Muscle layer of colon (tissue), 2 donors: ENCODE results near the gene GNPTAB.

Experiments
- H3K27ac ChIP-seq: one replicate; pipeline ENCODE4 v1.7.0; 2013; ENCODE audit warnings: low read depth, mild to moderate bottlenecking, low read length, moderate library complexity
- H3K27me3 ChIP-seq, 2 donors: one replicate each; pipeline ENCODE4 v1.7.0; 2013; ENCODE audit warnings: low read length in 2 of 2, mild to moderate bottlenecking in 2 of 2; ENCODE audit not compliant: insufficient read depth in 2 of 2, control insufficient read depth in 1 of 2
- H3K36me3 ChIP-seq: one replicate; pipeline ENCODE4 v1.7.0; 2013; ENCODE audit warnings: mild to moderate bottlenecking, low read length; ENCODE audit not compliant: insufficient read depth
- H3K4me1 ChIP-seq: one replicate; pipeline ENCODE4 v1.7.0; 2013; ENCODE audit warnings: mild to moderate bottlenecking, low read length; ENCODE audit not compliant: insufficient read depth
- H3K4me3 ChIP-seq, 2 donors: one replicate each; pipeline ENCODE4 v1.7.0; 2013; ENCODE audit warnings: low read length in 2 of 2, low read depth in 1 of 2, mild to moderate bottlenecking in 1 of 2, moderate library complexity in 1 of 2
- H3K9ac ChIP-seq: one replicate; pipeline ENCODE4 v1.7.0; 2013; ENCODE audit warnings: low read length
- H3K9me3 ChIP-seq: one replicate; pipeline ENCODE4 v1.7.0; 2013; ENCODE audit warnings: mild to moderate bottlenecking, low read length
- donor health status: abdominal sarcoma.
- donor health status: Adenocarcinoma of cecum.

GNPTAB gene

DNA sequence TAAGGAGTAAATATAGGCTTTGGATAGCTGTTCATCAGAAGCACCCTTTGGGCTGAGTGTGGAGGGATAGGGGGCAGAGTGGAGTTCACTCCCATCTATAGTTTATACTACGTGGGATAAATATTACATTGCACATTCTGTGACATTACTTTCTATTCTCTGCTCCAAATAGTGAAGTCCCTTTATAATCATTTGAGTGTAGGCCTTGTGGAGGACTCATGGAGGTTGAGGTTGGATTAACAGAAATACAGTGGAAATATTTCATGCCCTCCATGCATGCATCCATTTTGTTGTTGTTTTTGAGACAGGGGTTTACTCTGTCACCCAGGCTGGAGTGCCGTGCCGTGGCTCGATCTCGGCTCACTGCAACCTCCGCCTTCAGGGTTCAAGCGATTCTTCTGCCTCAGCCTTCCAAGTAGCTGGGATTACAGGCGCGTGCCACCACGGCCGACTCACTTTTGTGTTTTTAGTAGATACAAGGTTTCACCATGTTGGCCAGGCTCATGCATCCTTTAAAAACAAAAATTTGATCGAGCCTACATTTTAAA, 131.9 kb downstream of the GNPTAB start:
- H3K9ac ChIP-seq = peak overlapping the region; percentile 79

DNA sequence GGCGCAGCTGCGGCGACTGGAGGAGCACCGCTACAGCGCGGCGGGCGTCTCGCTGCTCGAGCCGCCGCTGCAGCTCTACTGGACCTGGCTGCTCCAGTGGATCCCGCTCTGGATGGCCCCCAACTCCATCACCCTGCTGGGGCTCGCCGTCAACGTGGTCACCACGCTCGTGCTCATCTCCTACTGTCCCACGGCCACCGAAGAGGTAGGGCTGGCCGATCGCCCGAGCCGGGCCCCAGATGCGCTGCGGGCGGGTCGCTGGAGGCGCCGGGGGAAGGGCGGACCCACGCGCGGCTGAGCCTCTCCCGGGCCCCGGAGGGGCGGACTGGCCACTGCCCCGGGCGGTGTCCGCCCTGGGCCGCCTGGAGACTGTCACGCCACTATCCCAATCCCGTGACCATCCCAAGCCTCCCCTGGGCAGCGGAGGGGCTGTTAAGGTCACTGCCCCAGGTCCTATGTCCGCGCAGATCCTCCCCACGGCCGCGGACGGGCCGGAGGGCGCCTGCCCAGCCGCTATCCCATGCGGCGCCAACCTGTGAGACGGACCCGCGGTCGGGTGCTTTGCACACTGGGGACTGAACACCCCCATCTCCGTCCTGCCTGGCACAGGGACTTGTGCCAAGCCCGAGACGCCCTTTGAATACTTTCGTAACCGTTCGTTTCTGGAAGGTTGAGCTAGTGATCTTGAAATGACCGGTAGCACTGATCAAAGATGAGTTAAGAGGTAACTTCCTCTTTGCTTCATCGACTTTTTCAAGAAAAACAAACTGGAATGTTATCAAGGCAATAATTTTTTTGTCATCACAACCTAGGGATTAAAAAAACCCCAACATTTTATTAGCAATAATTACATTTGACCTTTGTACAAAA, 132.6 kb downstream of the GNPTAB start:
- Histone ChIP-seq H3K4me1 (peaks cover 26% of the 10 kb centered on the region), H3K27me3 (no peaks in the 10 kb centered on the region), H3K9ac (peak overlapping the region; percentile 79), H3K27ac (peak overlapping the region; percentile 88), H3K9me3 (no peaks in the 10 kb centered on the region), H3K36me3 (no peaks in the 10 kb centered on the region), H3K4me3 (peak overlapping the region; percentile 90 to 92)

More for the DNA sequence above, 131.9 kb downstream of the GNPTAB start:
- Histone ChIP-seq H3K36me3 (no peaks in the 10 kb centered on the region), H3K27ac (peak overlapping the region; percentile 88), H3K27me3 (no peaks in the 10 kb centered on the region), H3K4me1 (peaks cover 26% of the 10 kb centered on the region), H3K9me3 (no peaks in the 10 kb centered on the region), H3K4me3 (peak overlapping the region; percentile 90 to 92)

DNA sequence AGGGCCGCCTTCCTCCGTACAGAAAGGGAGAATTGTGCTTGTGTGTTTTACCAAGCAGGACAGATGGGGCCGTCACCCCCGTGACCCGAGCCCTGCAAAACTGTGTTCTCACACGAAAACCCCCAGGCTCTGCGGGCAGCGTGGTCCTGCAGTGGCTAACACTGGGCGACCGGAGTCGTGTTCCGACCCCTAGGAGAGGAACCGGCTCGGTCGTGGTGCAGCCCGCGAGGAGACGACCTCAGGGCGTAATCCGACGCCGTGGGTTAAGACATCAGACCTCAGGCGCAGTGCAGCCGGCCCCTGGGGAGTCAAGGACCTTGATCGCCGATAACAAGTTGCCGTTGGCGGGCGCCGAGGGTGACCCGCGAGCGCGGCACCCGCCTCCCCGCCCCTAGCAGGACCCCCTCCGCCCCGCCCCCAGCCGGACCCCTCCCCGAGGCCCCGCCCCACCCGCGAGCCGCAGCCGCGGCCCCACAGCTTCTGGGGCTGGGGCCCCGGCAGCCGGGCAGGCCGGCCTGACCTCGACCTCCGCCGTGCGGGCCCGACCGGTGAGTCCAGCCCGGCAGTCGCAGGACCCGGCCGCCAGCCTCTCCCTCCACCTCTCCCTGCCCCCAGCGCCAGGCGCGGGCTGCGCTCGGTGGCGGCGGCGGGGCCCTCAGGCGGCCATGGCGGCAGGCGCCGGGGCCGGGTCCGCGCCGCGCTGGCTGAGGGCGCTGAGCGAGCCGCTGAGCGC, 133.4 kb downstream of the GNPTAB start, which contains the start of gene CHPT1:
Gene CHPT1 (plus strand): TSS at position 444 of the 733 bp plus-strand sequence. CDS start 222 bp downstream, at position 666.
- peak within 1 kb of the TSS; percentile 79 for H3K9ac ChIP-seq
- peaks cover 26% of the 10 kb centered on the region for H3K4me1 ChIP-seq
- no peaks in the 10 kb centered on the region for H3K36me3 ChIP-seq
- H3K27me3 ChIP-seq = no peaks in the 10 kb centered on the region
- no peaks in the 10 kb centered on the region for H3K9me3 ChIP-seq
- peak within 1 kb of the TSS; percentile 90 to 92 for H3K4me3 ChIP-seq
- H3K27ac ChIP-seq = peak within 1 kb of the TSS; percentile 88

- H3K4me1 ChIP-seq = peaks cover 26% of the 10 kb centered on the region
- peak overlapping the region; percentile 73 for H3K9ac ChIP-seq
- H3K36me3 ChIP-seq = no peaks in the 10 kb centered on the region
- no peaks in the 10 kb centered on the region for H3K9me3 ChIP-seq
- H3K4me3 ChIP-seq = peak overlapping the region; percentile 77 to 90
- no peaks in the 10 kb centered on the region for H3K27me3 ChIP-seq
- peak overlapping the region; percentile 77 for H3K27ac ChIP-seq
Measured at GRCh38 chr12:101696251-101697196, 134.2 kb downstream of the GNPTAB start.

DNA sequence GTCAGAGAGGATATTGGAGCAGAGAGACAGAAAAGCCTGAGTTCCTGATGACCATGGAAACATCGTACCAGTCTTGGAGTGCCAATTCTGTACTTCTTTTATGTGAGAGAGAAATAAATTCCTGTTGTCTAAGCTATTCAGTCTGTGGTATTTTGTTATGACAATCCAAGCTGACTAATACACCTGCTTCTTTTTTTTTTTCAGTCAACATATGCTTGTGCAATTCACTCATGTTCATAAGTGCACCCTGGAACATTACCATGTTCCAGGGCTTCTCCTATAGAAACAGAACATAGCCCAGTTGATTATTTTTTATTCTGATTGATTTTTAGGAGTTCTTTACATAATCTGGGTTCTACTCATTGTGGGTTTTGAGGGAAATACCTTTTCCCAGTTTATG, 135.1 kb downstream of the GNPTAB start:
- Histone ChIP-seq H3K9me3 (no peaks in the 10 kb centered on the region), H3K9ac (no peak overlapping the region), H3K4me1 (peaks cover 26% of the 10 kb centered on the region), H3K36me3 (no peaks in the 10 kb centered on the region), H3K4me3 (no peak overlapping the region), H3K27me3 (no peaks in the 10 kb centered on the region), H3K27ac (no peak overlapping the region)
